Keratinocyte (primary cell): ENCODE results near the gene PYROXD2. TPM values are rescaled to one million over a fixed set of nuclear protein-coding genes. Genes with fewer than 3 reads are reported as not detected.

ENCODE experiments used
- DNase-seq: peaks from one replicate; pipeline ENCODE4 v3.0.0-alpha.2; 2011; ENCODE audit warnings: low read depth, missing footprints, low spot score
- FAIRE-seq: peaks from 2 replicates; lab custom pipeline; 2011; peaks lifted over from hg19 to GRCh38; lab: Jason Lieb, UNC
- H2AFZ ChIP-seq: 2 replicates; pipeline ENCODE4 v1.6.0; 2012; ENCODE audit warnings: low read length, control low read depth, inconsistent platforms; ENCODE audit not compliant: control insufficient read depth
- H3K27ac ChIP-seq: 2 replicates; pipeline ENCODE4 v1.5.1; 2011; ENCODE audit warnings: low read length; ENCODE audit not compliant: control insufficient read depth, insufficient read depth
- H3K27me3 ChIP-seq: 3 replicates; pipeline ENCODE4 v1.6.0; 2011; ENCODE audit warnings: low read length; ENCODE audit not compliant: control insufficient read depth, insufficient read depth; ENCODE audit errors: extremely low read depth
- H3K36me3 ChIP-seq, 2 experiments: 2 replicates in 1 of 2; 3 replicates in 1 of 2; pipeline ENCODE4 v1.5.1; 2011; ENCODE audit warnings: low read length in 2 of 2, mild to moderate bottlenecking in 1 of 2; ENCODE audit not compliant: control insufficient read depth in 2 of 2, insufficient read depth in 2 of 2; ENCODE audit errors: extremely low read depth in 1 of 2
- H3K4me1 ChIP-seq: 3 replicates; pipeline ENCODE4 v1.5.1; 2011; ENCODE audit warnings: low read length; ENCODE audit not compliant: control insufficient read depth, insufficient read depth; ENCODE audit errors: extremely low read depth
- H3K4me2 ChIP-seq: 3 replicates; pipeline ENCODE4 v1.6.0; 2011; ENCODE audit warnings: low read depth, low read length; ENCODE audit not compliant: control insufficient read depth, insufficient read depth; ENCODE audit errors: extremely low read depth
- H3K4me3 ChIP-seq, 3 experiments: fragments of 200-600 bp in 1 of 3; sonication (generic) in 1 of 3; 2 replicates in 2 of 3; 3 replicates in 1 of 3; pipeline ENCODE4 v1.5.1; 2011 to 2016; ENCODE audit warnings: low read length in 3 of 3, mild to moderate bottlenecking in 3 of 3, control low read depth in 2 of 3, inconsistent platforms in 1 of 3, low read depth in 1 of 3, mixed read lengths in 1 of 3, mixed run types in 1 of 3, moderate library complexity in 1 of 3; ENCODE audit not compliant: control insufficient read depth in 2 of 3, insufficient read depth in 2 of 3; ENCODE audit errors: extremely low read depth in 1 of 3
- H3K79me2 ChIP-seq: 2 replicates; pipeline ENCODE4 v1.6.0; 2012; ENCODE audit warnings: low read length; ENCODE audit not compliant: control insufficient read depth, insufficient read depth
- H3K9ac ChIP-seq: 3 replicates; pipeline ENCODE4 v1.6.0; 2011; ENCODE audit warnings: low read length; ENCODE audit not compliant: control insufficient read depth, insufficient read depth; ENCODE audit errors: extremely low read depth
- H3K9me1 ChIP-seq: 3 replicates; pipeline ENCODE4 v1.6.0; 2011; ENCODE audit warnings: low read length; ENCODE audit not compliant: control insufficient read depth, insufficient read depth; ENCODE audit errors: extremely low read depth
- H3K9me3 ChIP-seq: 2 replicates; pipeline ENCODE4 v1.5.1; 2012; ENCODE audit warnings: low read depth, low read length; ENCODE audit not compliant: control insufficient read depth
- H4K20me1 ChIP-seq: 3 replicates; pipeline ENCODE4 v1.6.0; 2011; ENCODE audit warnings: low read length; ENCODE audit not compliant: control insufficient read depth, insufficient read depth; ENCODE audit errors: extremely low read depth
- EZH2 ChIP-seq: IDR thresholded peaks from one replicate; pipeline ENCODE4 v1.6.1; 2012; ENCODE audit warnings: inconsistent platforms, mild to moderate bottlenecking, low read length, moderate library complexity
- dilution Hi-C: fragments of 300-500 bp; cut with MboI; formaldehyde crosslinking; loops from one replicate; pipeline ENCODE4 v1.7.0; 2020; ENCODE audit warnings: low sequenced_read_pairs; ENCODE audit not compliant: extremely low pct_ligation_motif_present
- polyA plus RNA-seq, 5 experiments: library from polyadenylated mRNA; depleted of rRNA in 3 of 5; stranded (reverse) in 3 of 5; stranded (forward) in 1 of 5; unstranded in 1 of 5; fragments of >200 nt; gene quantifications; 1 replicate in 1 of 5; 2 replicates in 3 of 5; 3 replicates in 1 of 5; pipeline versions ENCODE4 v1.2.1 to v1.2.3, GENCODE V29; 2011 to 2012; ENCODE audit warnings: missing spikeins in 2 of 5, low read depth in 1 of 5, low replicate concordance in 1 of 5
- TF ChIP-seq, protein P1 (sequence below), 3 experiments: IDR thresholded peaks in 1 of 3; conservative IDR thresholded peaks in 1 of 3; optimal IDR thresholded peaks in 1 of 3; 2 replicates in 2 of 3; 3 replicates in 1 of 3; pipeline versions ENCODE3 to v1.5.1; 2011; ENCODE audit warnings: low read length in 3 of 3, mild to moderate bottlenecking in 3 of 3, moderate library complexity in 2 of 3, control low read depth in 1 of 3, inconsistent platforms in 1 of 3; ENCODE audit not compliant: insufficient read depth in 2 of 3; ENCODE audit errors: extremely low read depth in 1 of 3

The PYROXD2 gene
- polyA plus RNA-seq, 1 donor (not counting 4 experiments of a cell fraction or from before 2014, with no cell fraction given) = 4.4 TPM

DNA sequence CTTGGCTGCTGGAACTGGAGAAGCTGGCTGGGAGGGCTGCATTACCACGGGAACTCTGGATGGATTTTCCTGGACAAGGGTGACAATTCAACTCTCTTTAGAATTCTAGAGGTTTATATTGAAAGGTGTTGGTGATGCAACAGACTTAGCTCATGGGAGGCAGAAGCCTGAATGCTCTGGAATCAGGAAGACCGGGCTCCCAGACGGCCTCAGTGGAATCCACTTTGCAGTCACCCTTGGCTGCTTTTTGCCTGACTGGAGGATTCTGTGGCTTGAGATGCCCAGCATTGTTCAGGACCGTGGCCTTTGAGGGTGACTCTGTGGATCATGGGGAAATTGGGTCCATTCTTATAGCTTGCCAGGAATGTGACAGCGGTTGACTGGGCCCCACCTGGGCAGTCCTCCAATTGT is 32.3 kb downstream of the PYROXD2 start:
- dilution Hi-C loops = no loop called here
- TF ChIP-seq, protein P1, sequence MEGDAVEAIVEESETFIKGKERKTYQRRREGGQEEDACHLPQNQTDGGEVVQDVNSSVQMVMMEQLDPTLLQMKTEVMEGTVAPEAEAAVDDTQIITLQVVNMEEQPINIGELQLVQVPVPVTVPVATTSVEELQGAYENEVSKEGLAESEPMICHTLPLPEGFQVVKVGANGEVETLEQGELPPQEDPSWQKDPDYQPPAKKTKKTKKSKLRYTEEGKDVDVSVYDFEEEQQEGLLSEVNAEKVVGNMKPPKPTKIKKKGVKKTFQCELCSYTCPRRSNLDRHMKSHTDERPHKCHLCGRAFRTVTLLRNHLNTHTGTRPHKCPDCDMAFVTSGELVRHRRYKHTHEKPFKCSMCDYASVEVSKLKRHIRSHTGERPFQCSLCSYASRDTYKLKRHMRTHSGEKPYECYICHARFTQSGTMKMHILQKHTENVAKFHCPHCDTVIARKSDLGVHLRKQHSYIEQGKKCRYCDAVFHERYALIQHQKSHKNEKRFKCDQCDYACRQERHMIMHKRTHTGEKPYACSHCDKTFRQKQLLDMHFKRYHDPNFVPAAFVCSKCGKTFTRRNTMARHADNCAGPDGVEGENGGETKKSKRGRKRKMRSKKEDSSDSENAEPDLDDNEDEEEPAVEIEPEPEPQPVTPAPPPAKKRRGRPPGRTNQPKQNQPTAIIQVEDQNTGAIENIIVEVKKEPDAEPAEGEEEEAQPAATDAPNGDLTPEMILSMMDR (optimal IDR thresholded peaks at IDR 0.05 in 1 of 3, IDR thresholded peaks at IDR 0.05 in 1 of 3, conservative IDR thresholded peaks at IDR 0.05 in 1 of 3; ENCODE audit: extremely low read depth in 1 of 3, insufficient read depth in 2 of 3, low read length in 3 of 3) = no peak
- no peak for TF ChIP-seq EZH2
- H3K9ac ChIP-seq = no peak overlapping the region
- H3K36me3 ChIP-seq = no peaks in the 10 kb centered on the region
- H2AFZ ChIP-seq = no peak overlapping the region
- no peaks in the 10 kb centered on the region for H3K4me1 ChIP-seq
- H3K79me2 ChIP-seq = no peaks in the 10 kb centered on the region
- no peaks in the 10 kb centered on the region for H3K9me3 ChIP-seq
- FAIRE-seq (no peak), DNase-seq (no peak)
- no peaks in the 10 kb centered on the region for H3K9me1 ChIP-seq
- no peak overlapping the region for H3K4me3 ChIP-seq
- no peak overlapping the region for H3K27ac ChIP-seq
- no peaks in the 10 kb centered on the region for H4K20me1 ChIP-seq
- H3K4me2 ChIP-seq = no peak overlapping the region
- H3K27me3 ChIP-seq = no peaks in the 10 kb centered on the region

GRCh38 chr10:98380493-98381339 is 34.3 kb downstream of the PYROXD2 start:
- H3K4me3 ChIP-seq = no peak overlapping the region
- TF ChIP-seq EZH2 = no peak
- TF ChIP-seq, protein P1 (optimal IDR thresholded peaks at IDR 0.05 in 1 of 3, IDR thresholded peaks at IDR 0.05 in 1 of 3, conservative IDR thresholded peaks at IDR 0.05 in 1 of 3; ENCODE audit: extremely low read depth in 1 of 3, insufficient read depth in 2 of 3, low read length in 3 of 3) = no peak
- H3K4me2 ChIP-seq = no peak overlapping the region
- DNase-seq (no peak), FAIRE-seq (no peak)
- no peaks in the 10 kb centered on the region for H3K9me3 ChIP-seq
- no peaks in the 10 kb centered on the region for H3K4me1 ChIP-seq
- no peak overlapping the region for H2AFZ ChIP-seq
- no peak overlapping the region for H3K9ac ChIP-seq
- H3K9me1 ChIP-seq = no peaks in the 10 kb centered on the region
- H4K20me1 ChIP-seq = no peaks in the 10 kb centered on the region
- dilution Hi-C loops = no loop called here
- H3K36me3 ChIP-seq = no peaks in the 10 kb centered on the region
- H3K27me3 ChIP-seq = no peaks in the 10 kb centered on the region
- no peak overlapping the region for H3K27ac ChIP-seq
- no peaks in the 10 kb centered on the region for H3K79me2 ChIP-seq
